ENCODE results near the gene SIAH2. TPM values are rescaled to one million over a fixed set of nuclear protein-coding genes. Genes with fewer than 3 reads are reported as not detected.

The SIAH2 gene
- polyA plus RNA-seq, 1 of the 3 experiments (the other 2 are of a cell fraction): 18.4 TPM

DNA sequence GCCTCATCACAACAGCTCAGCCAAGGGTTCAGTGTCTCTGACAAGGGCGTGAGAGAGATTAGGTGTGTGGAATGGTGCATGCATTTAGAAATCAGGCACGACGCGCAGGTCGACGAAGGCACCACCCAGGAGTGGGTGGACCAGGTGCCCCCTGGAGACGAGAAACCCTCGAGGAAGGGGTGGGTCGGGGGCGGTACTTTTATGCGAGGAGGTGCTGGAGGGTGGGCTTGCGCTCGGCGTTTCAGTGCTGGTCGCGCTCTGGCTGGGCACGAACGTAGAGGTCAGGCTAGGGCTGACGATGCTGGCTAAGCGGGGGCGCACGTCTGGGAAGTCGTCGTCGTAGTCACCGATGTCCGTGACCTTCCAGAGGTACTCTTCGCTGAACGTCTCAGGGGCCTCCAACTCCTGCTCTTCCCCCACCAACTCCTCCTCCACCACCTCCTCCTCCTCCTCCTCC lies 59.6 kb downstream of the SIAH2 start:
- H3K9me3 ChIP-seq: no peaks in the 10 kb centered on the region
- peaks cover 0 to under 1% of the 10 kb centered on the region in 2 experiments for H3K36me3 ChIP-seq (replicated peaks in 1 of 2; ENCODE audit: control insufficient read depth in 1 of 2, insufficient read depth in 2 of 2, low read length in 1 of 2)
- H3K4me3 ChIP-seq (ENCODE audit: low read depth in 2 of 2, low read length in 1 of 2): peak overlapping the region; percentile 60 to 90
- DNase-seq: peak; percentile 66
- H3K27me3 ChIP-seq (ENCODE audit: insufficient read depth): no peaks in the 10 kb centered on the region
- no peak for TF ChIP-seq EZH2phosphoT487 (IDR thresholded peaks at IDR 0.05; ENCODE audit: borderline replicate concordance, low read depth)
- TF ChIP-seq, protein P1, sequence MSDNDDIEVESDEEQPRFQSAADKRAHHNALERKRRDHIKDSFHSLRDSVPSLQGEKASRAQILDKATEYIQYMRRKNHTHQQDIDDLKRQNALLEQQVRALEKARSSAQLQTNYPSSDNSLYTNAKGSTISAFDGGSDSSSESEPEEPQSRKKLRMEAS (IDR thresholded peaks at IDR 0.05; ENCODE audit: low read depth): peak; percentile 45; the same call in 1 of the 2 replicates
- no peak for TF ChIP-seq SIN3A (IDR thresholded peaks at IDR 0.05; ENCODE audit: borderline replicate concordance, low read depth, low read length)
- no peak for TF ChIP-seq TAF1 (IDR thresholded peaks at IDR 0.05; ENCODE audit: borderline replicate concordance, low read depth, low read length)
- TF ChIP-seq GATA2 (CRISPR knock-in tag; IDR thresholded peaks at IDR 0.05): 0 out of 2 replicates have a peak, but pooled peaks have one; percentile 10
- no peak for TF ChIP-seq TCF12 (IDR thresholded peaks at IDR 0.05)
- TF ChIP-seq NRF1 (IDR thresholded peaks at IDR 0.05; ENCODE audit: low read depth, low read length): no peak
- TF ChIP-seq CHD2 (IDR thresholded peaks at IDR 0.05; ENCODE audit: low read length, partially characterized antibody): no peak
- peaks cover 20% of the 10 kb centered on the region for H3F3A ChIP-seq (replicated peaks; ENCODE audit: insufficient read depth)
- POLR2A ChIA-PET: interaction anchor here (0.5 to 1.5 kb wide), 8 partner anchors 9 to 383 kb away, joined by 3 to 14 read pairs (median 3); partner anchors contain the start of genes EIF2A, SELENOT, SERP1 and SIAH2
- CTCF ChIA-PET: interaction anchor here (1.2 to 2.7 kb wide), 2 partner anchors 12 to 18 kb away, joined by 3 to 13 read pairs; no protein-coding TSS in a partner anchor
- peak overlapping the region; percentile 81 for H2AFZ ChIP-seq (ENCODE audit: low read depth)
- WGBS (ENCODE audit: low lambda C conversion rate): 11% methylated on average over 19 of the region's 29 CpGs
- no peaks in the 10 kb centered on the region for H3K9me2 ChIP-seq
- peaks cover 0 to 2% of the 10 kb centered on the region in 2 experiments; a peak in 2 of 4 replicates for H3K4me1 ChIP-seq (ENCODE audit: control insufficient read depth in 1 of 2, insufficient read depth in 2 of 2, low read depth in 1 of 2, low read length in 1 of 2)
- peak overlapping the region; percentile 77 for H3K4me2 ChIP-seq
- peak overlapping the region; percentile 96 for H3K9ac ChIP-seq
- no peaks in the 10 kb centered on the region for H3K79me2 ChIP-seq (ENCODE audit: insufficient read depth)
- H3K27ac ChIP-seq (ENCODE audit: low read depth in 2 of 2, low read length in 1 of 2): peak overlapping the region; percentile 72 to 77; a peak in 3 of 4 replicates
- H4K20me1 ChIP-seq (ENCODE audit: insufficient read depth): no peaks in the 10 kb centered on the region

DNA sequence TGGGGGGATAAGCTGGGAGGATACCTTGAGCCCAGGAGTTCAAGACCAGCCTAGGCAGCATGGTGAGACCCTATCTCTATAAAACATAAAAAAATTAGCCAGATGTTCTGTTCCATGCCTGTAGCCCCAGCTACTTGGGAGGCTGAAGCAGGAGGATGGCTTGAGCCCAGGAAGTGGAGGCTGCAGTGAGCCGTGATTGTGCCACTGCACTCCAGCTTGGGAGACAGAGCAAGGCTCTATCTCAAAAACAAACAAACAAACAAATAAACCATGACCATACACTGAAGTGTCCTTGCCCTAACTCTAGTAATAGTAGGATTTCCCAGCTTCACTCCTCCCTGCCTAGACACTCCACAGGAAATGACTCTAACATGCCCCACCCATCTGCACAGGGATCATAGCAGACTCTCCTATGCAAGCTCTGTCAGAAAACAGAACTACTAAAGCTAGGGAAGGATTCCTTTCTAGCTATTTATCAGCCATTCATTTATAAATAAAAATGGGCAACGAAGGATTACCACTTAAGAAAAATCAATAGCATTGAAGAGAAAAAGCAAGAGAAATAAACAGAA lies 63.8 kb downstream of the SIAH2 start:
- peaks cover 17% of the 10 kb centered on the region for H3F3A ChIP-seq (replicated peaks; ENCODE audit: insufficient read depth)
- H3K27me3 ChIP-seq (ENCODE audit: insufficient read depth): no peaks in the 10 kb centered on the region
- no peak for TF ChIP-seq ZBTB33 (IDR thresholded peaks at IDR 0.05; ENCODE audit: borderline replicate concordance, low read depth)
- no peak for TF ChIP-seq ELF1 (IDR thresholded peaks at IDR 0.05)
- no peak for TF ChIP-seq GATA2 (CRISPR knock-in tag; IDR thresholded peaks at IDR 0.05)
- no peak for TF ChIP-seq EZH2phosphoT487 (IDR thresholded peaks at IDR 0.05; ENCODE audit: borderline replicate concordance, low read depth)
- TF ChIP-seq YY1 (IDR thresholded peaks at IDR 0.05; ENCODE audit: low read depth): no peak
- no peaks in the 10 kb centered on the region for H3K9me2 ChIP-seq
- ChIA-PET CTCF (interaction anchor here (0.7 kb wide), 1 partner anchor 26 kb away, joined by 3 read pairs; no protein-coding TSS in a partner anchor), POLR2A (interaction anchor here (0.5 kb wide), 1 partner anchor 93 kb away, joined by 4 read pairs; no protein-coding TSS in a partner anchor)
- no peak overlapping the region for H3K4me2 ChIP-seq
- no peaks in the 10 kb centered on the region for H4K20me1 ChIP-seq (ENCODE audit: insufficient read depth)
- 54% methylated on average over 2 of the region's 2 CpGs for WGBS (ENCODE audit: low lambda C conversion rate)
- no peaks in the 10 kb centered on the region for H3K36me3 ChIP-seq (replicated peaks in 1 of 2; ENCODE audit: control insufficient read depth in 1 of 2, insufficient read depth in 2 of 2, low read length in 1 of 2)
- DNase-seq: no peak
- peak overlapping the region; percentile 59 for H2AFZ ChIP-seq (ENCODE audit: low read depth)
- no peaks in the 10 kb centered on the region for H3K79me2 ChIP-seq (ENCODE audit: insufficient read depth)
- no peaks in the 10 kb centered on the region for H3K9me3 ChIP-seq
- no peak overlapping the region for H3K27ac ChIP-seq (ENCODE audit: low read depth in 2 of 2, low read length in 1 of 2)
- no peaks in the 10 kb centered on the region; a peak in 2 of 4 replicates for H3K4me1 ChIP-seq (ENCODE audit: control insufficient read depth in 1 of 2, insufficient read depth in 2 of 2, low read depth in 1 of 2, low read length in 1 of 2)
- H3K4me3 ChIP-seq (ENCODE audit: low read depth in 2 of 2, low read length in 1 of 2): no peak overlapping the region
- no peak overlapping the region for H3K9ac ChIP-seq
